K562 (cell line): Measurements from ENCODE around the gene ENO2. TPM values are rescaled to one million over a fixed set of nuclear protein-coding genes. Genes with fewer than 3 reads are reported as not detected.
A peak's percentile ranks its signal among the peaks of the same experiment; 100 is the strongest.

ENCODE experiments used
- ATAC-seq: fragments of 200-7000 bp; cut with Tn5 transposase; 3 replicates; pipeline ENCODE4 v1.9.1; 2020; ENCODE audit warnings: moderate library complexity
- BruUV-seq: library from RNA; stranded (reverse); fragments of 400-500 nt; replicated peaks from 2 replicates; lab custom pipeline; 2021; lab: Mats Ljungman, UMichigan
- CTCF ChIA-PET: fragments of 300-600 bp; formaldehyde crosslinking; extraction: SDS; loops from one replicate; lab custom pipeline; 2021; ENCODE audit warnings: low intra/inter-chr PET ratio; lab: Yijun Ruan, JAX
- POLR2A ChIA-PET: fragments of 300-600, 350-650 bp; sonication (Branson Sonifier 250); formaldehyde crosslinking; extraction: SDS; loops from one replicate; lab custom pipeline; 2021; ENCODE audit warnings: antibody characterized with exemption, inconsistent platforms; lab: Yijun Ruan, JAX
- DNase-seq, 4 experiments: peaks; one replicate each; pipeline versions ENCODE4 v3.0.0 to v3.0.0-alpha.2; 2011 to 2018; ENCODE audit warnings: low spot score in 3 of 4, mixed read lengths in 3 of 4; ENCODE audit errors: extremely low read depth in 1 of 4
- FAIRE-seq: peaks from 2 replicates; lab custom pipeline; 2011; peaks lifted over from hg19 to GRCh38; lab: Jason Lieb, UNC
- H2AFZ ChIP-seq: 2 replicates; pipeline ENCODE4 v1.6.0; 2011; ENCODE audit warnings: low read depth, low read length, control low read depth, inconsistent platforms
- H3K27ac ChIP-seq: fragments of 200-600 bp; 3 replicates; pipeline ENCODE4 v1.8.0; 2011; ENCODE audit warnings: low read depth, mild to moderate bottlenecking, control low read depth, inconsistent platforms, low read length, moderate library complexity, mixed read lengths; ENCODE audit errors: extremely low read depth
- H3K27me3 ChIP-seq, 2 experiments: fragments of 300-600 bp in 1 of 2; 2 replicates in 1 of 2; 3 replicates in 1 of 2; pipeline versions ENCODE4 v1.6.0 to v1.8.0; 2011; ENCODE audit warnings: inconsistent platforms in 2 of 2, low read length in 2 of 2, mild to moderate bottlenecking in 1 of 2, mixed read lengths in 1 of 2, moderate library complexity in 1 of 2; ENCODE audit not compliant: control insufficient read depth in 2 of 2, insufficient read depth in 2 of 2
- H3K36me3 ChIP-seq: fragments of 300-600 bp; 3 replicates; pipeline ENCODE4 v1.8.0; 2011; ENCODE audit warnings: mild to moderate bottlenecking, low read length, inconsistent platforms; ENCODE audit not compliant: control insufficient read depth, insufficient read depth
- H3K4me1 ChIP-seq, 2 experiments: fragments of 200-600 bp in 1 of 2; replicated peaks in 1 of 2; 2 replicates in 1 of 2; 3 replicates in 1 of 2; pipeline versions ENCODE4 v1.5.1 to v1.8.0; 2011; ENCODE audit warnings: inconsistent platforms in 2 of 2, low read length in 2 of 2, mild to moderate bottlenecking in 1 of 2, mixed read lengths in 1 of 2, moderate library complexity in 1 of 2; ENCODE audit not compliant: control insufficient read depth in 2 of 2, insufficient read depth in 2 of 2
- H3K4me2 ChIP-seq: 2 replicates; pipeline ENCODE4 v1.6.1; 2011; ENCODE audit warnings: low read length, control low read depth, inconsistent platforms, mixed read lengths; ENCODE audit not compliant: insufficient read depth
- H3K4me3 ChIP-seq: fragments of 200-600 bp; sonication (generic), shearing (Covaris generic); 2 replicates; pipeline ENCODE4 v1.5.1; 2016; ENCODE audit warnings: control low read depth, inconsistent platforms
- H3K79me2 ChIP-seq: fragments of 200-600 bp; 3 replicates; pipeline ENCODE4 v1.8.0; 2011; ENCODE audit warnings: low read length, inconsistent platforms; ENCODE audit not compliant: control insufficient read depth, insufficient read depth
- H3K9ac ChIP-seq, 2 experiments: 2 replicates each; pipeline versions ENCODE4 v1.6.0 to v1.6.1; 2011; ENCODE audit warnings: low read depth in 2 of 2, low read length in 2 of 2, control low read depth in 1 of 2, inconsistent platforms in 1 of 2, mild to moderate bottlenecking in 1 of 2, mixed read lengths in 1 of 2; ENCODE audit not compliant: insufficient read depth in 1 of 2
- H3K9me1 ChIP-seq: one replicate; pipeline ENCODE4 v1.6.0; 2011; ENCODE audit warnings: inconsistent platforms, mild to moderate bottlenecking, low read length, moderate library complexity; ENCODE audit not compliant: control insufficient read depth, insufficient read depth
- H3K9me3 ChIP-seq: replicated peaks from 2 replicates; pipeline ENCODE4 v1.5.1; 2011; ENCODE audit warnings: low read depth, low read length, inconsistent platforms; ENCODE audit not compliant: control insufficient read depth, insufficient read depth
- H4K20me1 ChIP-seq: replicated peaks from 2 replicates; pipeline ENCODE4 v1.6.1; 2011; ENCODE audit warnings: low read length, inconsistent platforms, mixed read lengths; ENCODE audit not compliant: control insufficient read depth, insufficient read depth
- CCNT2 ChIP-seq: IDR thresholded peaks from 2 replicates; pipeline ENCODE4 v1.6.1; 2011; ENCODE audit warnings: borderline replicate concordance, low read depth, mild to moderate bottlenecking, moderate library complexity, mixed read lengths, low read length; ENCODE audit not compliant: insufficient read length; ENCODE audit errors: extremely low read depth
- JUN ChIP-seq, 2 experiments: sonication (generic) in 1 of 2; formaldehyde crosslinking in 1 of 2; IDR thresholded peaks; 2 replicates each; pipeline versions ENCODE4 v1.6.1 to v1.8.0; 2012 to 2022; ENCODE audit warnings: borderline replicate concordance in 2 of 2, mild to moderate bottlenecking in 2 of 2, improper control_type of control experiment in 1 of 2, low read depth in 1 of 2, low read length in 1 of 2, missing genetic modification reagents in 1 of 2
- JUND ChIP-seq, 2 experiments: IDR thresholded peaks; 2 replicates in 1 of 2; 3 replicates in 1 of 2; pipeline ENCODE4 v1.6.1; 2011; ENCODE audit warnings: borderline replicate concordance in 2 of 2, low read depth in 2 of 2, low read length in 2 of 2, improper control_type of control experiment in 1 of 2, missing biosample characterization in 1 of 2, missing genetic modification characterization in 1 of 2, missing genetic modification reagents in 1 of 2
- KHSRP ChIP-seq: fragments of 450-650 bp; IDR thresholded peaks from 2 replicates; pipeline ENCODE4 v1.6.1; 2017
- MIER1 ChIP-seq: fragments of 450-650 bp; IDR thresholded peaks from 2 replicates; pipeline ENCODE4 v1.6.1; 2016; ENCODE audit warnings: antibody characterized with exemption, mild to moderate bottlenecking, low read depth
- NFE2 ChIP-seq: IDR thresholded peaks from 2 replicates; pipeline ENCODE4 v1.6.1; 2014; ENCODE audit warnings: antibody characterized with exemption, low read depth
- NONO ChIP-seq, 2 experiments: fragments of 200-400 bp in 1 of 2; fragments of 450-650 bp in 1 of 2; formaldehyde crosslinking in 1 of 2; IDR thresholded peaks; 2 replicates each; pipeline ENCODE4 v1.6.1; 2017; ENCODE audit warnings: low read depth in 2 of 2, mild to moderate bottlenecking in 2 of 2, moderate library complexity in 2 of 2, low read length in 1 of 2
- NR2F6 ChIP-seq: fragments of 450-650 bp; formaldehyde crosslinking; IDR thresholded peaks from 2 replicates; pipeline ENCODE4 v1.4.0; 2020; ENCODE audit warnings: mild to moderate bottlenecking
- RBFOX2 ChIP-seq: fragments of 200-400 bp; formaldehyde crosslinking; IDR thresholded peaks from 2 replicates; pipeline ENCODE4 v1.6.1; 2017; ENCODE audit warnings: low read depth, mild to moderate bottlenecking, low read length, moderate library complexity
- WGBS: fragments of 100-300 bp; shearing (Covaris generic); methylation state at CpG from one replicate; pipeline ENCODE4 v1.1.6; 2016; ENCODE audit warnings: low coverage, mixed read lengths; ENCODE audit not compliant: insufficient coverage; ENCODE audit errors: missing lambda C conversion rate; 5-methylcytosine and 5-hydroxymethylcytosine counted together
- in situ Hi-C: fragments of 300-500 bp; cut with MboI; formaldehyde crosslinking; loops from 4 replicates; pipeline ENCODE4 v1.15.0; 2018; ENCODE audit warnings: inconsistent platforms, mixed read lengths
- intact Hi-C: fragments of 100-400 bp; cut with micrococcal nuclease; formaldehyde crosslinking; loops from 2 replicates; pipeline ENCODE4 v1.14.2; 2022
- polyA plus RNA-seq, 8 experiments: library from polyadenylated mRNA; depleted of rRNA in 4 of 8; stranded (reverse) in 5 of 8; unstranded in 3 of 8; fragments of >200 nt; fragmentation: Nextera tagmentation in 2 of 8; fragmentation: Illumina TruSeq in 1 of 8; extraction: Ambion mirVana in 2 of 8; extraction: Trizol in 1 of 8; gene quantifications; 2 replicates each; pipeline versions ENCODE4 v1.2.1 to v1.2.3, GENCODE V29; 2011 to 2014; ENCODE audit warnings: inconsistent platforms in 1 of 8, missing spikeins in 1 of 8
- total RNA-seq, 7 experiments: library from RNA; depleted of rRNA in 6 of 7; stranded (reverse); fragments of >200 nt in 6 of 7; fragmentation: Illumina TruSeq in 2 of 7; extraction: Trizol in 2 of 7; gene quantifications; 2 replicates each; pipeline versions ENCODE4 v1.2.1 to v1.2.3, GENCODE V29; 2011 to 2021; ENCODE audit warnings: low replicate concordance in 1 of 7
- TF ChIP-seq, protein P1 (sequence below): sonication (generic); formaldehyde crosslinking; IDR thresholded peaks from 2 replicates; pipeline ENCODE4 v1.8.0; 2022; ENCODE audit warnings: missing genetic modification reagents, mild to moderate bottlenecking, moderate library complexity, borderline replicate concordance
- TF ChIP-seq, protein P2 (sequence below), 2 experiments: fragments of 200-800 bp in 1 of 2; sonication (Bioruptor generic) in 1 of 2; sonication (generic) in 1 of 2; formaldehyde crosslinking in 1 of 2; IDR thresholded peaks in 1 of 2; conservative IDR thresholded peaks in 1 of 2; 2 replicates each; pipeline versions ENCODE4 v1.5.0 to v1.6.1; 2016 to 2020; ENCODE audit warnings: missing compliant biosample characterization in 1 of 2, missing genetic modification characterization in 1 of 2, missing genetic modification reagents in 1 of 2

ENO2 gene
- total and polyA plus RNA-seq, 9 of the 15 experiments (the other 6 are each of a cell fraction or from before 2014, with no cell fraction given): 10.9 to 43.3 (median 21.0) TPM

DNA sequence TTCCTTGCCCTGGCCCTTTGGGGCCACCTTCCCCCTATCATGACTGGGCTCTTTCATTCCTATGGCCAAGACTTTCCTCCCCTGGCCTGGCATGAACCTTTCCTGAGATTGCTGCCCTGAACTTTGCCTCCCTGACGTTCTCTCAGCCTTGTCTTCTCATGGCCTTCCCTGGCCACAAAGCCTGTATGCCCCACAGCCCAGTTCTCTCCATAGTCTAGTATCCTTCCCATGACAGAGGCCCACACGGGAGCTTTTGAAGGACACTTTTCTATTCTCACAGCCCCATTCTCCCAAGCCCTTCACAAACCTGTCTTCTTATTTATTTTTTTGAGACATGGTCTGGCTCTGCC lies 24.8 kb downstream of the ENO2 start:
- ATAC-seq (no peak), FAIRE-seq (no peak), DNase-seq (no peak)
- Histone ChIP-seq H2AFZ (no peak overlapping the region), H3K9me3 (no peaks in the 10 kb centered on the region), H4K20me1 (no peaks in the 10 kb centered on the region), H3K36me3 (peaks cover 63% of the 10 kb centered on the region; the same call in 2 of the 3 replicates), H3K9ac (peak overlapping the region in 1 of 2 experiments; percentile 97; a peak in 1 of 4 replicates), H3K27me3 (no peaks in the 10 kb centered on the region), H3K79me2 (no peaks in the 10 kb centered on the region; the same call in 2 of the 3 replicates), H3K4me3 (no peak overlapping the region), H3K27ac (no peak overlapping the region), H3K9me1 (no peaks in the 10 kb centered on the region), H3K4me1 (peaks cover 7 to 55% of the 10 kb centered on the region in 2 experiments; a peak in 4 of 5 replicates), H3K4me2 (no peak overlapping the region)
- no TSS peak for BruUV-seq
- intact Hi-C loops (no loop called here), in situ Hi-C loops (no loop called here)
- whole genome bisulfite sequencing: 83% methylated on average over 2 of the region's 2 CpGs
- POLR2A ChIA-PET: interaction anchor here (1.2 to 2.7 kb wide), 3 partner anchors 17 to 70 kb away, joined by 3 to 14 read pairs (median 8); no protein-coding TSS in a partner anchor
- TF ChIP-seq, protein P1, sequence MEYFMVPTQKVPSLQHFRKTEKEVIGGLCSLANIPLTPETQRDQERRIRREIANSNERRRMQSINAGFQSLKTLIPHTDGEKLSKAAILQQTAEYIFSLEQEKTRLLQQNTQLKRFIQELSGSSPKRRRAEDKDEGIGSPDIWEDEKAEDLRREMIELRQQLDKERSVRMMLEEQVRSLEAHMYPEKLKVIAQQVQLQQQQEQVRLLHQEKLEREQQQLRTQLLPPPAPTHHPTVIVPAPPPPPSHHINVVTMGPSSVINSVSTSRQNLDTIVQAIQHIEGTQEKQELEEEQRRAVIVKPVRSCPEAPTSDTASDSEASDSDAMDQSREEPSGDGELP (CRISPR knock-in tag): no peak
- TF ChIP-seq NFE2 (no peak), KHSRP (no peak)
- CTCF ChIA-PET: no interaction called here

DNA sequence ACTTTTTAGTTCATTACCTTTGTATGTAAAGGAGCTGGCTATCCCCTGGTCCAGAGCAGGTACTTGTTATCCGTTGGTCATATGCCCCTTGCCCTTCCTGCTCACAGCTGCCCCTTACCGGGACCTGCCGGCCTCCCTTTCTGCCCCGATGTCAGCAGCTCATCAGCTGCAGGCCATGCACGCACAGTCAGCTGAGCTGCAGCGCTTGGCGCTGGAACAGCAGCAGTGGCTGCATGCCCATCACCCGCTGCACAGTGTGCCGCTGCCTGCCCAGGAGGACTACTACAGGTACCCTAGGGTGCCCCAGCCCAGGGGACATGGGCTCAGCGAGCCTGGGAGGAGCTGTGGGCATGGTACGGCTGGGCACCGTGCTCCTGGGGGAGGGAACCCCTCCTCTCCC lies 26.9 kb downstream of the ENO2 start:
- in situ Hi-C loops: loop anchor here (5.0 kb wide), 1 partner anchor 74 kb away; the partner anchor contains the start of gene TPI1
- CTCF ChIA-PET: no interaction called here
- Histone ChIP-seq H3K4me3 (no peak overlapping the region), H3K79me2 (peaks cover 13% of the 10 kb centered on the region), H3K9me3 (no peaks in the 10 kb centered on the region), H2AFZ (no peak overlapping the region), H3K27me3 (no peaks in the 10 kb centered on the region), H3K4me1 (peaks cover 21 to 67% of the 10 kb centered on the region in 2 experiments), H4K20me1 (no peaks in the 10 kb centered on the region), H3K36me3 (peaks cover 48% of the 10 kb centered on the region; the same call in 2 of the 3 replicates), H3K9ac (peak overlapping the region in 1 of 2 experiments; percentile 32; a peak in 2 of 4 replicates), H3K4me2 (no peak overlapping the region), H3K27ac (no peak overlapping the region), H3K9me1 (no peaks in the 10 kb centered on the region)
- DNase-seq (no peak), FAIRE-seq (no peak), ATAC-seq (no peak)
- BruUV-seq: no TSS peak
- POLR2A ChIA-PET: interaction anchor here (1.0 to 2.2 kb wide), 2 partner anchors 23 to 72 kb away, joined by 7 to 8 read pairs; no protein-coding TSS in a partner anchor
- WGBS: 87% methylated on average over 10 of the region's 12 CpGs
- intact Hi-C loops: loop anchor here (5.0 kb wide), 1 partner anchor 74 kb away; the partner anchor contains the start of gene TPI1
- no peak for TF ChIP-seq JUND (IDR thresholded peaks at IDR 0.05; ENCODE audit: borderline replicate concordance, low read depth, low read length)
- TF ChIP-seq JUND (tag; IDR thresholded peaks at IDR 0.05; ENCODE audit: borderline replicate concordance, low read depth, low read length): no peak
- no peak for TF ChIP-seq MIER1
- TF ChIP-seq RBFOX2: peak; percentile 43; the same call in 1 of the 2 replicates
- TF ChIP-seq NR2F6 (CRISPR knock-in tag): no peak
- TF ChIP-seq NONO (IDR thresholded peaks at IDR 0.05; ENCODE audit: low read depth in 2 of 2, low read length in 1 of 2): no peak
- TF ChIP-seq CCNT2: no peak
- TF ChIP-seq, protein P2, sequence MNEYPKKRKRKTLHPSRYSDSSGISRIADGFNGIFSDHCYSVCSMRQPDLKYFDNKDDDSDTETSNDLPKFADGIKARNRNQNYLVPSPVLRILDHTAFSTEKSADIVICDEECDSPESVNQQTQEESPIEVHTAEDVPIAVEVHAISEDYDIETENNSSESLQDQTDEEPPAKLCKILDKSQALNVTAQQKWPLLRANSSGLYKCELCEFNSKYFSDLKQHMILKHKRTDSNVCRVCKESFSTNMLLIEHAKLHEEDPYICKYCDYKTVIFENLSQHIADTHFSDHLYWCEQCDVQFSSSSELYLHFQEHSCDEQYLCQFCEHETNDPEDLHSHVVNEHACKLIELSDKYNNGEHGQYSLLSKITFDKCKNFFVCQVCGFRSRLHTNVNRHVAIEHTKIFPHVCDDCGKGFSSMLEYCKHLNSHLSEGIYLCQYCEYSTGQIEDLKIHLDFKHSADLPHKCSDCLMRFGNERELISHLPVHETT (CRISPR knock-in tag; conservative IDR thresholded peaks at IDR 0.05 in 1 of 2, IDR thresholded peaks at IDR 0.05 in 1 of 2): no peak
- TF ChIP-seq JUN (IDR thresholded peaks at IDR 0.05; ENCODE audit: borderline replicate concordance, low read depth, low read length): no peak
- no peak for TF ChIP-seq JUN (CRISPR knock-in tag; IDR thresholded peaks at IDR 0.05; ENCODE audit: borderline replicate concordance)
